Mucosa of stomach (tissue), 1 donor: ENCODE results near the gene NECAB2.

Source experiments
- H3K27me3 ChIP-seq: one replicate; pipeline ENCODE4 v1.7.0; 2013; ENCODE audit warnings: mild to moderate bottlenecking, low read length; ENCODE audit not compliant: control insufficient read depth, insufficient read depth
- H3K36me3 ChIP-seq: one replicate; pipeline ENCODE4 v1.7.0; 2013; ENCODE audit warnings: low read length; ENCODE audit not compliant: control insufficient read depth, insufficient read depth
- H3K4me1 ChIP-seq: one replicate; pipeline ENCODE4 v1.7.0; 2013; ENCODE audit warnings: mild to moderate bottlenecking, low read length; ENCODE audit not compliant: control insufficient read depth, insufficient read depth
- H3K4me3 ChIP-seq: one replicate; pipeline ENCODE4 v1.7.0; 2013; ENCODE audit warnings: low read length
- H3K9ac ChIP-seq: one replicate; pipeline ENCODE4 v1.7.0; 2013; ENCODE audit warnings: mild to moderate bottlenecking, low read length, moderate library complexity
- H3K9me3 ChIP-seq: one replicate; pipeline ENCODE4 v1.7.0; 2013; ENCODE audit warnings: mild to moderate bottlenecking, low read length, moderate library complexity; ENCODE audit not compliant: control insufficient read depth
- donor health status: Pancreatic carcinoma.

The NECAB2 gene

GRCh38 chr16:84032458-84033178, 64.6 kb downstream of the NECAB2 start:
- Histone ChIP-seq H3K9me3 (no peaks in the 10 kb centered on the region), H3K27me3 (no peaks in the 10 kb centered on the region), H3K9ac (no peak overlapping the region), H3K4me1 (no peaks in the 10 kb centered on the region), H3K4me3 (no peak overlapping the region), H3K36me3 (no peaks in the 10 kb centered on the region)

- Histone ChIP-seq H3K4me1 (no peaks in the 10 kb centered on the region), H3K27me3 (no peaks in the 10 kb centered on the region), H3K4me3 (no peak overlapping the region), H3K36me3 (no peaks in the 10 kb centered on the region), H3K9me3 (no peaks in the 10 kb centered on the region), H3K9ac (no peak overlapping the region)
Measured at GRCh38 chr16:84033251-84034195, 65.5 kb downstream of the NECAB2 start.

DNA sequence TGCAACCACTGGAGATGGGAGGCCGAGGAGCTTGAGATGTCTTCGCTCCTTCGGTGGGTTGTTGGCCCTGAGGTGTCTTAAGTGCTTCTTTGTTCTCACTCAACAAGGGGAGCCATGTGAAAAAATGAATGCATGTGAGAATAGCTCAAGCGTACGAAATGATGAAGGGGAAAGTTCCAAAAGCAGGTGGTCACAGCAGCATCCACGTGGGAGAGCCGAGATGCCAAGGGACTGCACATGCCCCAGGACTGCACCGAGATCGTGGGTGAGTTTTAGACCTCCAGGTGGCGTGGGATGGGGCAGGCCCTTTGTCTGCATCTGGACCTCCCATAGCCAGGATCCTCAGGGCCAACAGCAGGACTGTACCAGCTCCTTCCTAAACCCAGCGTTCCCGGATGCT, 66.5 kb downstream of the NECAB2 start:
- Histone ChIP-seq H3K36me3 (no peaks in the 10 kb centered on the region), H3K9ac (no peak overlapping the region), H3K9me3 (no peaks in the 10 kb centered on the region), H3K27me3 (no peaks in the 10 kb centered on the region), H3K4me3 (no peak overlapping the region), H3K4me1 (no peaks in the 10 kb centered on the region)

DNA sequence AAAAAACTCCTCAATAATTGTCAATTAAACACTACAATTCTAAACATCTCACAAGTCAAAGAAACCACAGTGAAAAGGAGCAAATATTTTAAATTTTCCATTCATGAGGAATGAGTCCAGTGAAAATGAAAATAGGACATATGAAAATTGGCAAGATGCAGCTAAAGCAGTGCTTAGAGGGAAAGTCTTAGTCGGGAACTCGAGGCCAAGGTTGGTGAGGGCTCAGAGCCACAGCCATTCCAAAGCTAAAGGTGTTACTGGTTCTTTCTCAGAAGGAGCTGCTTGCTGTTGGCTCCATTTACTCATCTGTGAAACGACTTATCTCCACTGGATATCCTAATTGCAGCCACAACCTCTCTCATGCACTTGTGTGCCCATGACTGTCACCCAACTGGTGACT, 68.1 kb downstream of the NECAB2 start:
- no peaks in the 10 kb centered on the region for H3K4me1 ChIP-seq
- no peak overlapping the region for H3K4me3 ChIP-seq
- H3K27me3 ChIP-seq = no peaks in the 10 kb centered on the region
- H3K9me3 ChIP-seq = no peaks in the 10 kb centered on the region
- no peaks in the 10 kb centered on the region for H3K36me3 ChIP-seq
- H3K9ac ChIP-seq = no peak overlapping the region

DNA sequence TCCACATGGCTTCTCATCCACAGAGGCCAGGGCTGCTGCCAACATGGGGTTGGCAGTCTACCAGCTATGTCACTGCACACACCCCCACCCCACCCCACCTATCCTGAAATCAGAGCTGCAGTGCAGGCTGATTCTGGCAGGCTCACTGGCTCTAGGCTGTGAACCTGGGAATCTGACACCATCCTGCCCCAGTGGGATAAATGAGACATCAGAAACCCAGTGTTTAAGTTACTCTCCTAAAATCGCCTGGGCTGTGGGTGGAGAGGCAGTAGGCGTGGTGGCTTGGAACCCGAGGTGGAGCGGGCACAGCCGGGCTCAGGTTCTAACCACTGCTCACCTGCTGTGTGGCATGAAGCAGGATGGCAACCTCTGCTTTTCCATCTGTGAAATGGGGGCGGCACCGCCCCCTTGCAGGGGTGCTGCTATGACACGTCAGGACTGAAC, 69.0 kb downstream of the NECAB2 start:
- Histone ChIP-seq H3K27me3 (peaks cover under 1% of the 10 kb centered on the region), H3K9ac (no peak overlapping the region), H3K4me1 (no peaks in the 10 kb centered on the region), H3K36me3 (no peaks in the 10 kb centered on the region), H3K4me3 (no peak overlapping the region), H3K9me3 (no peaks in the 10 kb centered on the region)

DNA sequence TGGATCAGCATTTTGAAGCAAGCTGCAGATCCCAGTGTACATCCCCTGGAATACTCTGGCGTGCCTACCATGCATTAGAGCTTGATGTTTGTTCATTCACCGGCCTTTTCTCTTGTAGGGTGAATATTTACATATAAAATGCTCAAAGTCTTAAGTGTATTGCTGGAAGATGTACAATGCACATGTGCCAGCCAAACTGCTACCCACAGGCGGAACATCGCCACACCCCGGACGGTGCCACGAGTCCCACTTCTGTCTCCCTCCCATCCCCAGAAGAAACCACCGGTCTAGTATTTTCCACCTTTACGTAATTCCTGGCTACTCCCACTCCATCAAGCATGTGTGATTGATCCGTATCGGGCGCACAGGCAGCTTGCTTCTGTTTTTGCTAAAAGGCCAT, 70.4 kb downstream of the NECAB2 start:
- Histone ChIP-seq H3K36me3 (no peaks in the 10 kb centered on the region), H3K4me3 (no peak overlapping the region), H3K4me1 (peaks cover 10% of the 10 kb centered on the region), H3K27me3 (peaks cover 15% of the 10 kb centered on the region), H3K9me3 (no peaks in the 10 kb centered on the region), H3K9ac (no peak overlapping the region)

GRCh38 chr16:84039696-84040095, 71.7 kb downstream of the NECAB2 start:
- peaks cover 27% of the 10 kb centered on the region for H3K27me3 ChIP-seq
- H3K9me3 ChIP-seq = no peaks in the 10 kb centered on the region
- no peaks in the 10 kb centered on the region for H3K36me3 ChIP-seq
- no peak overlapping the region for H3K4me3 ChIP-seq
- H3K9ac ChIP-seq = no peak overlapping the region
- peaks cover 10% of the 10 kb centered on the region for H3K4me1 ChIP-seq

- Histone ChIP-seq H3K4me3 (no peak overlapping the region), H3K27me3 (peaks cover 32% of the 10 kb centered on the region), H3K9ac (no peak overlapping the region), H3K9me3 (no peaks in the 10 kb centered on the region), H3K4me1 (peaks cover 10% of the 10 kb centered on the region), H3K36me3 (no peaks in the 10 kb centered on the region)
Measured at GRCh38 chr16:84040226-84040822, 72.3 kb downstream of the NECAB2 start.

DNA sequence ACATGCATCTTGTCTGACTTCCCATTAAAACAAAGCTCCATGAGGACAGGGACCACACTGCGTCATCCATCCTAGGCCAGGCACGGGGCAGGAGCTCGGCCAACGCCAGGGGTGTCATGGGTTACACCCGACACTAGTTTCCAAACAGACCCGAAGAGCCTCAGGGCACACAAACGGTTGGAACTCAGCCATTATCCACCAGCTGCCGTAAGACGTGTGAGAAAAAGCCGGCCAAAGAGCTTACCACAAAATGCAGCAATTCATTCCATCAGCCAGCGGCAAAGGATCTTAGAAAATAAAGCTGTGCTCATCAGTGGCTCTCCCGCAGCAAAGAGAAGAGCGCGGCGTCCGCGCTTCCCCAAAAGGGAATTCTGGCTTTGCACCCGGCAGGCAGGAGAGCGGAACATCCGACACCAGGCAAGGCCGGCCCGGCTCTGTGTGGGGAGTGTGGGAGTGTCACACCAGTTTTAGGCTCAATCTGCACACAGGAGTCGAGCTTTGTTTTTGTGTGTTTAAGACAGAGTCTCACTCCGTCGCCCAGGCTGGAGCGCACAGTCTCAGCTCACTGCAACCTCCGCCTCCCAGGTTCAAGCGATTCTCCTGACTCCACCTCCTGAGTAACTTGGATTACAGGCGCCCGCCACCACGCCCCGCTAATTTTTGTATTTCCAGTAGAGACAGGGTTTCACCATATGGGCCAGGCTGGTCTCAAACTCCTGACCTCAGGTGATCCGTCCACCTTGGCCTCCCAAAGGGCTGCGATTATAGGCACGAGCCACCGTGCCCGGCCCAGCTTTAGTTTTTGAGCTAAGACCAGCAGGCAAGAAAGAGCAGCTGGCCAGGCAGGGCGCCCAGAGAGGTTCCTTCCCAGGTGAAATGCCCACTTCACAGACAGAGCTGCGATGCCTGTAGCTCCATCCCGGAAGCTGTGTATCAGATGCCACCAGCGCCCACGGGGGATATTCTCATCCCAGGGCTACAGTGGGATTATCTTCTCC, 73.1 kb downstream of the NECAB2 start:
- H3K9ac ChIP-seq = no peak overlapping the region
- peaks cover 10% of the 10 kb centered on the region for H3K4me1 ChIP-seq
- H3K27me3 ChIP-seq = peaks cover 32% of the 10 kb centered on the region
- H3K4me3 ChIP-seq = no peak overlapping the region
- no peaks in the 10 kb centered on the region for H3K36me3 ChIP-seq
- H3K9me3 ChIP-seq = no peaks in the 10 kb centered on the region

- Histone ChIP-seq H3K27me3 (peaks cover 32% of the 10 kb centered on the region), H3K9me3 (no peaks in the 10 kb centered on the region), H3K4me1 (peaks cover 10% of the 10 kb centered on the region), H3K36me3 (no peaks in the 10 kb centered on the region), H3K9ac (no peak overlapping the region), H3K4me3 (no peak overlapping the region)
Measured at GRCh38 chr16:84041881-84042280, 73.8 kb downstream of the NECAB2 start.

DNA sequence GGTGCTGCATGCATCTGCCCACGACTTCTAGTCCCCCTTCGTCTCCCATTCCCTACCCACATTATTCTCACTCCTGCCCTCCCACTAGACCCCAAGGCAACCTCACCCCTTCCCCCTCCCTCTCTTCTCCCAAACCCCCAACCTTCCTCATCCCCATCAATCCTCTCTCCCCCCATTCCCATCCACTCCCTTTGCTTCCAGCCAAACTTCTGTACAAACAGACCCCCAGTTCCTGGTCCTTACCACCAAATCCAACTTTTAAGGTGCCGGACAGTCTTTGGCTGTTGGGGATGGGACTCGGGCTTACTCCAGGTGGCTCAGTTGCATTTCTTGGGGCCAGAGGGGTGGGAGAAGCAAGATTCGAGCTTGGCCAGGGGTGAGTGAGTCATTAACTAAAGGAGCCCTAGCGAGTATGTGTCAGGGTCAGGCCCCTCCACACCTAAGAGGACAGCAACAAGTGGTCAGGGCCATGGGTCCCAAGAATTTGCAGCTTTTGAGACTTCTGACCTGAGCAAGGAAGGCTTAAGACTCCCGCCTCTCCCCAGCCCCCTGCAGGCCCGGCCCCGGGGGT, 74.3 kb downstream of the NECAB2 start, which contains the start of gene SLC38A8:
Gene SLC38A8, minus strand, starts transcription at position 488 of the 571 bp plus-strand sequence. CDS start 638 bp downstream, outside the sequence.
- peaks cover 32% of the 10 kb centered on the region for H3K27me3 ChIP-seq

More for the DNA sequence above, 74.3 kb downstream of the NECAB2 start, which contains the start of gene SLC38A8:
- Histone ChIP-seq H3K4me3 (no peak within 1 kb of the TSS), H3K4me1 (peaks cover 10% of the 10 kb centered on the region), H3K36me3 (no peaks in the 10 kb centered on the region), H3K9ac (no peak within 1 kb of the TSS), H3K9me3 (no peaks in the 10 kb centered on the region)
